ENCODE data around the gene CDC73. TPM values are rescaled to one million over a fixed set of nuclear protein-coding genes. Genes with fewer than 3 reads are reported as not detected.

The CDC73 gene
- total RNA-seq, 2 donors from 2014 or later, result 52.8 to 53.0 TPM

DNA sequence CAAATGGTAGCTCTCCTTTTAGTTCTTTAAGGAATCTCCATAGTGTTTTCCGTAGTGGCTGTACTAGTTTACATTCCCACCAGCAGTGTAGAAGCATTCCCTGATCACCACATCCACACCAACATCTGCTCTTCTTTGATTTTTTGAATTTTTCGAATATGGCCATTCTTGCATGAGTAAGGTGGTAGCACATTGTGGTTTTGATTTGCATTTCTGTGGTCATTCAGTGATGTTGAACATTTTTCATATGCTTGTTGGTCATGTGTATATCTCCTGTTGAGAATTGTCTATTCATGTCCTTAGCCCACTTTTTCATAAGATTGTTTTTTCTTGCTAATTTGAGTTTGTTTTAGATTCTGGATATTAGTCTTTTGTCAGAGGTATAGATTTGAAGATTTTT, 149.2 kb downstream of the CDC73 start:
- no peak for DNase-seq
- Histone ChIP-seq H3K27me3 (ENCODE audit: control insufficient read depth, insufficient read depth, low read length, poor library complexity, severe bottlenecking) (no peaks in the 10 kb centered on the region), H3K4me1 (ENCODE audit: control insufficient read depth, insufficient read depth, low read length) (no peaks in the 10 kb centered on the region), H3K9ac (ENCODE audit: extremely low read depth, low read length, poor library complexity, severe bottlenecking) (no peak overlapping the region), H3K36me3 (ENCODE audit: control insufficient read depth, insufficient read depth, low read length) (peaks cover 4% of the 10 kb centered on the region), H3K27ac (ENCODE audit: low read depth, low read length) (no peak overlapping the region), H3K9me3 (ENCODE audit: control insufficient read depth, low read length) (peaks cover 27% of the 10 kb centered on the region), H3K4me3 (ENCODE audit: low read length) (no peak overlapping the region)
- H3K36me3 Mint-ChIP-seq (ENCODE audit: low read depth), result peaks cover 47% of the 10 kb centered on the region
- H3K4me3 Mint-ChIP-seq, result no peak overlapping the region
- TF ChIP-seq CTCF (conservative IDR thresholded peaks at IDR 0.05), result no peak
- peaks cover 46% of the 10 kb centered on the region for H3K9me3 Mint-ChIP-seq
- H3K4me1 Mint-ChIP-seq, result peaks cover 11% of the 10 kb centered on the region
- 83 to 96% methylated on average over 1 to 2 of the region's 2 CpGs for WGBS, 2 experiments (ENCODE audit: insufficient coverage in 1 of 2, insufficient read length in 1 of 2)
- no peak overlapping the region for H3K27ac Mint-ChIP-seq
- H3K27me3 Mint-ChIP-seq (ENCODE audit: insufficient read depth), result no peaks in the 10 kb centered on the region

DNA sequence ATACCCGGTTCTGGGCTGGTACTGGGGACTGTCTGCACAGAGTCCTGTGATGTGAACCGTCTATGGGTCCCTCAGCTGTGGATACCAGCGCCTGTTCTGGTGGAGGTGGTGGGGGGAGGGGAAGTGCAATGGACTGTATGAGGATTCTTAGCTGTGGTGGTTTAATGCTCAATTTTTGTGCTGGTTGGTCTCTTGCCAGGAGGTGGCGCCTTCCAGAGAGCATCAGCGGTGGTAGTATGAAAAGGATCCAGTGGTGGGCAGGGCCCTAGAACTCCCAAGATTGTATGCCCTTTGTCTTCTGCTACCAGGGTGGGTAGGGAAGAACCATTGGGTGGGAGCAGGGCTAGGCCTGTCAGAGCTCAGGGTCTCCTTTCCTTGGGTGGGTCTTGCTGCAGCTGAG, 153.9 kb downstream of the CDC73 start:
- TF ChIP-seq CTCF (conservative IDR thresholded peaks at IDR 0.05), result peak; percentile 60
- peak overlapping the region; percentile 44 for H3K27ac Mint-ChIP-seq
- peaks cover 27% of the 10 kb centered on the region for H3K9me3 ChIP-seq (ENCODE audit: control insufficient read depth, low read length)
- H3K27me3 ChIP-seq (ENCODE audit: control insufficient read depth, insufficient read depth, low read length, poor library complexity, severe bottlenecking), result no peaks in the 10 kb centered on the region
- DNase-seq, result peak; percentile 77
- H3K4me1 Mint-ChIP-seq, result peaks cover 16% of the 10 kb centered on the region
- no peak overlapping the region for H3K27ac ChIP-seq (ENCODE audit: low read depth, low read length)
- peaks cover 4% of the 10 kb centered on the region for H3K36me3 ChIP-seq (ENCODE audit: control insufficient read depth, insufficient read depth, low read length)
- no peak overlapping the region for H3K4me3 Mint-ChIP-seq
- peaks cover 50% of the 10 kb centered on the region for H3K36me3 Mint-ChIP-seq (ENCODE audit: low read depth)
- no peaks in the 10 kb centered on the region for H3K27me3 Mint-ChIP-seq (ENCODE audit: insufficient read depth)
- peaks cover 47% of the 10 kb centered on the region for H3K9me3 Mint-ChIP-seq
- no peaks in the 10 kb centered on the region for H3K4me1 ChIP-seq (ENCODE audit: control insufficient read depth, insufficient read depth, low read length)
- 91 to 93% methylated on average over 3 to 5 of the region's 5 CpGs for WGBS, 2 experiments (ENCODE audit: insufficient coverage in 1 of 2, insufficient read length in 1 of 2)
- no peak overlapping the region for H3K9ac ChIP-seq (ENCODE audit: extremely low read depth, low read length, poor library complexity, severe bottlenecking)
- H3K4me3 ChIP-seq (ENCODE audit: low read length), result peak overlapping the region; percentile 67

- H3K36me3 Mint-ChIP-seq (ENCODE audit: low read depth), result peaks cover 19% of the 10 kb centered on the region
- H3K4me1 Mint-ChIP-seq, result peaks cover 21% of the 10 kb centered on the region
- Histone ChIP-seq H3K9ac (ENCODE audit: extremely low read depth, low read length, poor library complexity, severe bottlenecking) (no peak overlapping the region), H3K27ac (ENCODE audit: low read depth, low read length) (no peak overlapping the region), H3K4me1 (ENCODE audit: control insufficient read depth, insufficient read depth, low read length) (no peaks in the 10 kb centered on the region), H3K4me3 (ENCODE audit: low read length) (no peak overlapping the region), H3K27me3 (ENCODE audit: control insufficient read depth, insufficient read depth, low read length, poor library complexity, severe bottlenecking) (no peaks in the 10 kb centered on the region), H3K9me3 (ENCODE audit: control insufficient read depth, low read length) (peaks cover 2% of the 10 kb centered on the region), H3K36me3 (ENCODE audit: control insufficient read depth, insufficient read depth, low read length) (no peaks in the 10 kb centered on the region)
- no peak overlapping the region for H3K27ac Mint-ChIP-seq
- H3K9me3 Mint-ChIP-seq, result peaks cover 20% of the 10 kb centered on the region
- WGBS, 2 experiments (ENCODE audit: insufficient coverage in 1 of 2, insufficient read length in 1 of 2), result 98% methylated on average over 2 of the region's 2 CpGs; no CpG with 5 or more reads in 1 of the 2 experiments
- no peaks in the 10 kb centered on the region for H3K27me3 Mint-ChIP-seq (ENCODE audit: insufficient read depth)
- no peak for DNase-seq
- no peak for TF ChIP-seq CTCF (conservative IDR thresholded peaks at IDR 0.05)
- H3K4me3 Mint-ChIP-seq, result no peak overlapping the region
Observed at GRCh38 chr1:193278968-193279367, 157.1 kb downstream of the CDC73 start.

All from endodermal cell (in vitro differentiated cells).